Ishikawa (cell line): Measurements from ENCODE around the gene MDFIC.

Experiments
- CEBPB ChIP-seq: IDR thresholded peaks from 2 replicates; pipeline ENCODE4 v1.6.1; 2012
- CREB1 ChIP-seq: IDR thresholded peaks from 2 replicates; pipeline ENCODE4 v1.6.1; 2012; ENCODE audit warnings: low read depth
- EGR1 ChIP-seq: IDR thresholded peaks from 2 replicates; pipeline ENCODE4 v1.6.1; 2012
- EP300 ChIP-seq: IDR thresholded peaks from 2 replicates; pipeline ENCODE4 v1.6.1; 2012; ENCODE audit warnings: borderline replicate concordance
- FOXM1 ChIP-seq: IDR thresholded peaks from 2 replicates; pipeline ENCODE4 v1.6.1; 2012; ENCODE audit warnings: low read depth, borderline replicate concordance
- NFIC ChIP-seq: IDR thresholded peaks from 2 replicates; pipeline ENCODE4 v1.6.1; 2012
- RAD21 ChIP-seq: IDR thresholded peaks from 2 replicates; pipeline ENCODE4 v1.6.1; 2012; ENCODE audit warnings: low read depth
- REST ChIP-seq: IDR thresholded peaks from 2 replicates; pipeline ENCODE4 v1.6.1; 2012; ENCODE audit warnings: low read depth, mild to moderate bottlenecking
- TAF1 ChIP-seq: IDR thresholded peaks from 2 replicates; pipeline ENCODE4 v1.6.1; 2012; ENCODE audit warnings: low read depth, mild to moderate bottlenecking
- TCF12 ChIP-seq: IDR thresholded peaks from 2 replicates; pipeline ENCODE4 v1.6.1; 2012; ENCODE audit warnings: low read depth
- TEAD4 ChIP-seq: IDR thresholded peaks from 2 replicates; pipeline ENCODE4 v1.6.1; 2012
- USF1 ChIP-seq: IDR thresholded peaks from 2 replicates; pipeline ENCODE4 v1.6.1; 2012
- YY1 ChIP-seq: IDR thresholded peaks from 2 replicates; pipeline ENCODE4 v1.6.1; 2012; ENCODE audit warnings: low read depth
- ZBTB7A ChIP-seq: IDR thresholded peaks from 2 replicates; pipeline ENCODE4 v1.6.1; 2012; ENCODE audit warnings: low read depth
- TF ChIP-seq, protein P1 (sequence below): IDR thresholded peaks from 2 replicates; pipeline ENCODE4 v1.6.1; 2012

The MDFIC gene

DNA sequence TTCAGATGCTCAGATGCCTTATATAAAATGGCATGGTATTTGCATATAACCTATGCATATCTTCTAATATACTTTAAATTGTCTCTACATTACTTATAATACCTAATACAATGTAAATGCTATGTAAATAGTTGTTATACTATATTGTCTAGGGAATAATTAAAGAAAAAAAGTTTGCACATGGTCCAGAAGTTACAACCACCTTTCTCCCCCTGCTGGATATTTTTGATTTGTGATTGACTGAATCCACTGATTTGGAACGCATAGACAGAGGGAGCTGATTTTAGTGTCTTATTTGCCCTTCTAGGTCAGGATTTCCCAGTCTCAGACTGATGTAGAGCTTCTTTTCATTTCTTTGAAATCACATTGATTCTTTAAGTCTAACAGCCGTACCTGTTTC, 31.8 kb downstream of the MDFIC start:
- TF ChIP-seq ZBTB7A = no peak
- no peak for TF ChIP-seq YY1
- TF ChIP-seq NFIC = no peak
- TF ChIP-seq CREB1 = no peak
- no peak for TF ChIP-seq TEAD4
- no peak for TF ChIP-seq EP300
- no peak for TF ChIP-seq TAF1
- no peak for TF ChIP-seq REST
- TF ChIP-seq TCF12 = no peak
- no peak for TF ChIP-seq EGR1
- TF ChIP-seq FOXM1 = no peak

DNA sequence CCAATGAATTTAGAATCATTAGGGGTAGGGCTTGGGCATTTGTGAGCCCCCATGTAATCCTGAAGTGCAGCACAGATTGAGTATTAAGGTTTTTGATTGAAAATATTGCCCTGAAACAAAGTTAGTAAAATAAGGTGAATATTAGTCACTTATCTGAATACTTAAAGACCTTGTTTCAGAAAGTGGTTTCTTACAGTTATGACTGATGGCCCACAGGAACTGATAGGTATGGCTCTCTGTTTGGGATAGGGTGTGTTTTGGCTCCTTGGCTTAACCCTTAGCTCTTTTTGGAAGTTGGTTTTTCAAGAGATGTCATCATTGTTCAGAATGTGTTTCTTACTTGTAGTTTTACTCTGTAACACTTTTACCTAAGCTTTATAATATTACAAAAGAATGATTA, 34.8 kb downstream of the MDFIC start:
- TF ChIP-seq TAF1 (no peak), REST (no peak), RAD21 (no peak)

GRCh38 chr7:114957444-114957843, 35.5 kb downstream of the MDFIC start:
- TF ChIP-seq CEBPB = no peak
- TF ChIP-seq NFIC = no peak
- TF ChIP-seq, protein P1, sequence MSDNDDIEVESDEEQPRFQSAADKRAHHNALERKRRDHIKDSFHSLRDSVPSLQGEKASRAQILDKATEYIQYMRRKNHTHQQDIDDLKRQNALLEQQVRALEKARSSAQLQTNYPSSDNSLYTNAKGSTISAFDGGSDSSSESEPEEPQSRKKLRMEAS = no peak
- TF ChIP-seq TEAD4 = no peak
- no peak for TF ChIP-seq EGR1
- TF ChIP-seq REST = no peak
- no peak for TF ChIP-seq TAF1
- TF ChIP-seq EP300 = no peak
- TF ChIP-seq USF1 = no peak
- TF ChIP-seq RAD21 = no peak
- TF ChIP-seq TCF12 = no peak
- TF ChIP-seq ZBTB7A = no peak
- TF ChIP-seq YY1 = no peak
- TF ChIP-seq FOXM1 = no peak
- TF ChIP-seq CREB1 = no peak

- no peak for TF ChIP-seq EP300
- no peak for TF ChIP-seq ZBTB7A
- TF ChIP-seq TAF1 = no peak
- TF ChIP-seq NFIC = no peak
- TF ChIP-seq TEAD4 = no peak
- no peak for TF ChIP-seq USF1
- no peak for TF ChIP-seq RAD21
- TF ChIP-seq TCF12 = no peak
- no peak for TF ChIP-seq REST
- no peak for TF ChIP-seq YY1
- no peak for TF ChIP-seq EGR1
- no peak for TF ChIP-seq CEBPB
- TF ChIP-seq, protein P1 = no peak
- TF ChIP-seq FOXM1 = no peak
Observed at GRCh38 chr7:114959931-114960330, 38.0 kb downstream of the MDFIC start.
